ES-I3 (cell line): ENCODE data around the gene MARCHF9.
"Not testable (repeated sequence)": the region's sequence is repeated elsewhere in the genome, so short reads cannot be mapped to it uniquely, and the experiment has no call there.

Source experiments
- H3K36me3 ChIP-seq: 2 replicates; pipeline ENCODE4 v1.6.1; 2013; ENCODE audit warnings: mild to moderate bottlenecking, low read length, control low read depth, moderate library complexity; ENCODE audit not compliant: insufficient read depth
- H3K4me1 ChIP-seq: 2 replicates; pipeline ENCODE4 v1.6.1; 2013; ENCODE audit warnings: mild to moderate bottlenecking, control low read depth, low read length; ENCODE audit not compliant: insufficient read depth
- H3K9ac ChIP-seq: 2 replicates; pipeline ENCODE4 v1.6.1; 2013; ENCODE audit warnings: low read depth, mild to moderate bottlenecking, low read length, moderate library complexity
- H3K9me3 ChIP-seq: 2 replicates; pipeline ENCODE4 v1.6.1; 2013; ENCODE audit warnings: mild to moderate bottlenecking, low read length, moderate library complexity; ENCODE audit not compliant: control insufficient read depth, insufficient read depth

MARCHF9 gene

GRCh38 chr12:57720606-57721595 lies 34.0 kb upstream of the MARCHF9 start:
- H3K4me1 ChIP-seq: peaks cover 4% of the 10 kb centered on the region; the same call in 1 of the 2 replicates
- peaks cover 4% of the 10 kb centered on the region; the same call in 1 of the 2 replicates for H3K36me3 ChIP-seq
- H3K9me3 ChIP-seq: no peaks in the 10 kb centered on the region
- H3K9ac ChIP-seq: no peak overlapping the region

GRCh38 chr12:57721846-57722608 lies 32.9 kb upstream of the MARCHF9 start:
- H3K9ac ChIP-seq, H3K9me3 ChIP-seq, H3K36me3 ChIP-seq, H3K4me1 ChIP-seq: not testable (repeated sequence)

DNA sequence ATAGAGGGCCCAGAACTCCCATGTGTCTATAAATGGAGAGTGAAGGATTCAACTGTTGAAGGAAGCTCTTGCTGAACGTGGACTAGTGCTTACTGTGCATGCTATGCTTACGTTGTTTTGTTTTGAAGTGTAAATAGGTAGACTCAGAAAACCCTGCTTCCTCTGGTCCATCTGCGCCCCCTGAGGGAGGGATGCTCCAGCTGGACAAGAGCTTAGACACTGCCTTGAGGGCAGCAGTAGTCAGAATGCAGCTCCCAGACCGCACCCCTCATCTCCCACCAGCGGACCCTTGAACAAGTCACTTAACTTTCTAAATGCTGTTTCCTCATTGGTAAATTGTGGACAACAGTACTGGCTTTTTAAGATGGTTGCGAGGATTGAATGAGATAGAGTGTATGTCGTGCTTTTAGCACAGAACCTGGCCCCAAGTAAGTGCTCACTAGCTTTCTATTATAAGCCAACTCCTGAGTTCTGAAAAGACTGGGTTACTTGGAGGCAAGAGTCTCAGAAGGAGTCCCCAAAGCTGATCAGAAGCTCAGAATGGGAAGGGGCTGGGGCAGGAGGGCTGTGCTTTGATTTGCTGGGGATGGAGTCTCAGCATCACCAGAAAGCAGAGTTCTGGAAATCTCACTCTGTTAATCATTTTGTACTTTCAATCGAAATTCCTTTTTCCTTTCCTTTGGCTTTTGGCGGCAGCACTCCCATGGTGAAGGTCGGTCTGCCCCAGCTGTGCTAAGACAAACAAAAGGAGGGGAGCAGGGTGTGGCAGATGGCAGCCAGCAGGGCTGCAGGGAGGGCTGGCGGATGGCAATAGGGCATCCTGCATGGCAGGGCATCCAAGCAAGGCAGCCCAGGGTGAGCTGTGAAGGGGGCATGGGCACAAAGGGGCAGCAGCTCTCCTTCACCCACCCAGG lies 31.9 kb upstream of the MARCHF9 start:
- Histone ChIP-seq H3K9me3 (no peaks in the 10 kb centered on the region), H3K4me1 (peaks cover 4% of the 10 kb centered on the region; the same call in 1 of the 2 replicates), H3K9ac (no peak overlapping the region), H3K36me3 (no peaks in the 10 kb centered on the region)

- H3K9ac ChIP-seq: no peak overlapping the region
- H3K9me3 ChIP-seq: no peaks in the 10 kb centered on the region
- peaks cover 4% of the 10 kb centered on the region; the same call in 1 of the 2 replicates for H3K4me1 ChIP-seq
- no peaks in the 10 kb centered on the region for H3K36me3 ChIP-seq
Observed at GRCh38 chr12:57723630-57723962, 31.3 kb upstream of the MARCHF9 start.

DNA sequence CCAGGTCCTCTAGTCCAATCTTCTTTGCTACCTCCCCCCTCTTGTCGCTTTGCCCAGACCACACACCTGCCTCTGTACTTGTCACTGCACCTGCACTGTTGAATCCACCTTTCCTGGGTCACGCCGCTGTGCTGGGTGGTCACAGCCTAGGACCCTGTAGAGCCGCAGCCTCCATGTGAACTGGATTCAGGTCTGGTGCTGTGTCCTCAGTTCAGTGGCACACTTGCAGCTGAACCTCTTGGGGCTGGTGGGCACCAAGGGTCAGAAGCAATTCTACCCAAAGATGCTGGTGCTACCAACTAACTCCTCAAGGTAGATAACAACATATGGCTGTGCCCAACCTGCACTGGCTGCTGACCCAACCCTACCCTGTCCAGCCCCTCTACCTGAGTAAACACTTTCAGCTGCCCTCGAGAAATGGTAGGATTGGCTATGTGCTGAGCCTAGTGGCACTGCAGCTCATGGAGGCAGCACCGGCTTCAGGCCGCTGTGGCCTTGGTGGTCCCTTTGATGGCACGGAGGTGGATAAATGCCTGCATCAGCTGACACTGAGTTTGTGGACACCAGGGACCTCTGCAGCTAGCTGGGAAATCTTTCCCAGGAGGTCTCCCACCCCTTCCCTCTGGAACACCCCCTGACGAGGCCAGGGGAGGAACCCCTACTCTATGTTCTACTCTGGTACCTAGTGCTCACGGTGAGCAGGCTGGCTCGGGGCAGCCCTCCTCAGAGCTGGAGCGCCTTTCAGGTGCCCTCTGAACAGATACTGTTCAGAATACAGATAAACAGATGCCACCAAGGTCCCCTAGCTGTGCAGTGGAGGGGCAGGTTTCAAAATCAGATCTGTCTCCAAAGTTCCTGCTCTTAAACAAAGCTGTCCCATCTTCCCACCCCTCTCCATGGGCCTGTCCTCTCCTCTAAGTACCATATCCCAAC lies 30.6 kb upstream of the MARCHF9 start:
- H3K36me3 ChIP-seq: no peaks in the 10 kb centered on the region

DNA sequence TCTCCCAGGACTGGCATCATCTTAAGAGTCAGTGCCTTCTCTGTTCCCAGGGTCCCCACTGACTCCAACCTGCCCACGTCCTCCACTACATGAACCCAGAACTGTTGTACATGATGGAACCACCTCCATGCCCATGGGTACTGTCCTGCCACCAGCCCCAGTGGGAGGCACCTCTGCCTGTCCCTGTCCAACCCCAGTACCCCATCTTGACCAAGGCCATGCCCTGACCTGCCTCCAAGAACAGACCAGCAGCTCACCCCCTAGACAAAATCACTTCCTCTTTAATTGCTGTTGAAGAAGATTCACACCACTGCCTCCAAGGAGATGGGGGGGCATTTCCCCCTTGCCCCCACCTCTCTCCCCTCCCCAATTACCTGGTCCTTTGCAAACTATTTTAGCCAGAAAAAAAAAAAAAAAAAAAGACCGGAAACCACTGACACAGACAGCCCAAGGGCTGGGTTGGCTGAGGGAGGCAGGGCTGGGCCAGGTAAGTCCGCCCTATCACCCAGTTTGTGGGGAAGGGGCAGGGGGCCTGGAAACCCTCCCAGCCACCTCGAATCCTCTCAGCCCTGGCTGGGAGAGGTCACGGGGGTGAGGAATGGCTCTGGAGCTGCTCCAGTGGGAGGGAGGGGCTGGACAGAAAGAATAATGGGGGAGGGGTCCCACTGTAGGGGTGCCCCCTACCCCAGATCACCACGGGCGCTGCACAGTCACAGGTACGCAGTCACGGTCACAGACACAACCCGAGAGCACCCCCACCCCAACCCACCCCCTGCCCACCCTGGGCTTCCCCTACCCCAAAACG lies 29.8 kb upstream of the MARCHF9 start:
- peaks cover 4% of the 10 kb centered on the region; the same call in 1 of the 2 replicates for H3K4me1 ChIP-seq
- H3K36me3 ChIP-seq: no peaks in the 10 kb centered on the region
- peak overlapping the region; percentile 23; the same call in 1 of the 2 replicates for H3K9ac ChIP-seq
- no peaks in the 10 kb centered on the region for H3K9me3 ChIP-seq

More for the DNA sequence above, 30.6 kb upstream of the MARCHF9 start:
- H3K4me1 ChIP-seq: peaks cover 4% of the 10 kb centered on the region; the same call in 1 of the 2 replicates
- no peak overlapping the region for H3K9ac ChIP-seq
- no peaks in the 10 kb centered on the region for H3K9me3 ChIP-seq

GRCh38 chr12:57725851-57726150 lies 29.1 kb upstream of the MARCHF9 start:
- Histone ChIP-seq H3K4me1 (peaks cover 4% of the 10 kb centered on the region; the same call in 1 of the 2 replicates), H3K36me3 (no peaks in the 10 kb centered on the region), H3K9me3 (no peaks in the 10 kb centered on the region), H3K9ac (peak overlapping the region; percentile 63; the same call in 1 of the 2 replicates)

GRCh38 chr12:57726151-57726883 lies 28.6 kb upstream of the MARCHF9 start:
- Histone ChIP-seq H3K9ac (peak overlapping the region; percentile 63; the same call in 1 of the 2 replicates), H3K9me3 (no peaks in the 10 kb centered on the region), H3K36me3 (no peaks in the 10 kb centered on the region), H3K4me1 (peaks cover 4% of the 10 kb centered on the region; the same call in 1 of the 2 replicates)

GRCh38 chr12:57726884-57727757 lies 27.8 kb upstream of the MARCHF9 start:
- H3K9me3 ChIP-seq: no peaks in the 10 kb centered on the region
- peak overlapping the region; percentile 63; the same call in 1 of the 2 replicates for H3K9ac ChIP-seq
- peaks cover 4% of the 10 kb centered on the region; the same call in 1 of the 2 replicates for H3K4me1 ChIP-seq
- no peaks in the 10 kb centered on the region for H3K36me3 ChIP-seq

GRCh38 chr12:57727758-57728395 lies 27.0 kb upstream of the MARCHF9 start:
- H3K36me3 ChIP-seq: no peaks in the 10 kb centered on the region
- no peak overlapping the region for H3K9ac ChIP-seq
- H3K9me3 ChIP-seq: no peaks in the 10 kb centered on the region
- peaks cover 4% of the 10 kb centered on the region; the same call in 1 of the 2 replicates for H3K4me1 ChIP-seq

DNA sequence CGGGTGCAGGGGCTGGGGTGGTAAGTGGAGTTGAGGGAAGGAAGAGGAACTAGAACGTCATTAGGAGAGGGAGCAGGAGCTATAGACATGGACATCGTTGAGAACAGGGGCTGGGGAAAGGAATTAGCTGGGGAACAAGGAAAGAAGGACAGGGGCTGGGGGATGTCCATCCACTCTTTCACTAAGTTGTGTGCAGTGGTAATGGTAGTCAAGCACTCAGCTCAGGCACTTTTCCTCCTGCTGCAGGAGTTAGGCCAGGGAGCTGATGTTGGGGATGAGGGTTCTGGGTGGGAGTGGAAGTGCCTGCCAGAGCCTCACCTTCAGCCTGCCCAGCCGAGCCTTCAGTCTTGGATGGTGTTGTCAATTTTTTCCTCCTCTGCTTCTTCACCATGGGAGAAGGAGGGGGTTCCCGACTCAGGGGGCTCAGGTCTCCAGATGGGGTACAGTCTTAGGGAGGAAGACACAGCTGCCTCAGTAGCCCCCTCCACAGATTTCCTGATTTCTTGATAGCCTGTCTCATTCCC lies 25.5 kb upstream of the MARCHF9 start:
- no peak overlapping the region for H3K9ac ChIP-seq
- H3K36me3 ChIP-seq: no peaks in the 10 kb centered on the region
- H3K4me1 ChIP-seq: no peaks in the 10 kb centered on the region
- no peaks in the 10 kb centered on the region for H3K9me3 ChIP-seq
